Tongue (tissue), 2 donors: ENCODE data around the gene DLX2. TPM values are rescaled to one million over a fixed set of nuclear protein-coding genes. Genes with fewer than 3 reads are reported as not detected.

Source experiments
- DNase-seq: peaks from one replicate; pipeline ENCODE4 v3.0.0-alpha.2; 2015
- total RNA-seq: library from RNA; depleted of rRNA; stranded (reverse); fragments of >200 nt; gene quantifications from one replicate; pipeline ENCODE4 v1.2.3, GENCODE V29; 2014

DLX2 gene
- total RNA-seq, 1 donor from 2014 or later: 0.72 TPM

DNA sequence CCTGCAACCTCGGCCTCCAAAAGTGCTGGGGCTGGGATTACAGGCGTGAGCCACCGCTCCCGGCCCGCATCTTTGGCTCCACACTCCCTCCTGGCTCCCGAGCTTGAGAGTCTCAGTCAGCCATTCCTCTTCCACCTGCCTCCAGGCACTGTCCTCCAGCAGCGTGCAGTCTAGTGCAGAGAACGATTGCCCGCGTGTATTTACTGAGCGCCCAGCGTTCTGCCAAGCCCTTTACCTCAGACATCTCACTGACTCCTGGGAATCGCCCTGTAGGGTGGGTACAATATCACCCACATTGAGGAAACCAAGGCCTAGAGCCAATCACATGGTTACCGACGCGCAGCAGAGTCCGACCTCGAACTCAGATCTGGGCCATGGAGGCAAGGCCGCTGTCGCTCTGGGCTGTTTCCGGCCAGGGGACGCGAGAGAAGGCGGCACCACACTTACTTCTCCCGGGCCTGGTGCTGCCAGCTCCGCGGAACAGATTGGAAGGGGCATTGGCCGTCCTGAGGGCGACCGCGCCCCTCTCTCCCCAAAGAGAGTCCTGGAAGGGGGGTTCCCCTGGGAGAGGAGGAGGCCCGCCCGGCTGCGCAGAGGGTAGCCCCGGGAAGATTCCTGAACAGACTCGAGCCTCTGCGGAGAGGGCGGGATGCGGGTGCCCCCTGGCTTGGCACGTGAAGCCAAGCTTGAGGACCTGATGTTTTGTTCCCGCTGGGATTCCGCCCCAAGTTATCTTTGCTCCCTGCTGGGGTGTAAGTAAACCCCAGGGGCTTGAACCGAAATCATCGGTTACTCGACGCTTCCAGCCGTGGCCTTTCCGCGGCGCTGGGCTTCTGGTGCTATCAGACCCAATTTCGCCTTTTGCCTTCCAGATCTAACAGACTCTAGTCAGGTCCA is 5.2 kb upstream of the DLX2 start:
- no peak for DNase-seq

DNA sequence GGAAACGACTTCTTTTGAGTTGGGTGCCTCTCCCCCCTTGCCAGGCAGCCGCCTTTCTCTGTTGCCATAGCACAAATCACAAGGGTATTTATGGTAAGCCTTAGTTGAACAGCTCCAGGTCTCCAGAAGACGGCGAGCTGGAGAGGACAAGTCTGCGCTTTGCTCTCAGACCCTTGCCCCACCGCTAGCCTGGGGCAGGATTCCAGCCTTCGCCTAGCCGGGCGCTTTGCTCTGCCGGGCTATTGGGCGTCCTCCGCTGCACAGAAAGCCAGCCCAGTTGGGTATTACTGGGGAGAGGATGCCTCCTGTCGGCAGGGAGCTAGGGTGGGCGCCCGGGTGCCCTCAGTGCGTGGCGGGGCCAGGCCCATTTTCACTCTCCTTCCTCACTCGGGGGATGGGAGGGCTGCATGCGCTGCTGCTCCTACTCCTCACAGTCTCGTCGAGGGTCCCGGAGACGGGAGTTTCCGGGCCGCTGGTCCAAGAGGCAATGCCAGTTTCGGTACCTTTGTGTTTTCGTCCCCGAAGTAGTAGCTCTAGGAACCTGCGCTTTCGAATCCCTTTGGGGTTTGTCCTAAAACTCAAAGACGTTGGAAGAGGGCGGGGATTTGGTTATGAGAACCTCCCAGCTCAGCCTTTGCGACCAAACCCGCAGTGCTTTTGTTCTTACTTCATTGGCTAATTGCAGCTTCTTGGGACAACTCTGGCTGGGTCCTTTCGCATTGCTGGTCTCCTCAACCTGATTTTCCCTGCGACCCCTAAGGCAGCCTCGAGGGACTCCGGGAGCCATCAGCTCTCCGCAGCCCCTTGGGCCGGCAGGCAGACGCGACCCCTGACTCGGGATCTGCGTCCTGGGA is 3.6 kb upstream of the DLX2 start:
- peak; percentile 25 for DNase-seq

DNA sequence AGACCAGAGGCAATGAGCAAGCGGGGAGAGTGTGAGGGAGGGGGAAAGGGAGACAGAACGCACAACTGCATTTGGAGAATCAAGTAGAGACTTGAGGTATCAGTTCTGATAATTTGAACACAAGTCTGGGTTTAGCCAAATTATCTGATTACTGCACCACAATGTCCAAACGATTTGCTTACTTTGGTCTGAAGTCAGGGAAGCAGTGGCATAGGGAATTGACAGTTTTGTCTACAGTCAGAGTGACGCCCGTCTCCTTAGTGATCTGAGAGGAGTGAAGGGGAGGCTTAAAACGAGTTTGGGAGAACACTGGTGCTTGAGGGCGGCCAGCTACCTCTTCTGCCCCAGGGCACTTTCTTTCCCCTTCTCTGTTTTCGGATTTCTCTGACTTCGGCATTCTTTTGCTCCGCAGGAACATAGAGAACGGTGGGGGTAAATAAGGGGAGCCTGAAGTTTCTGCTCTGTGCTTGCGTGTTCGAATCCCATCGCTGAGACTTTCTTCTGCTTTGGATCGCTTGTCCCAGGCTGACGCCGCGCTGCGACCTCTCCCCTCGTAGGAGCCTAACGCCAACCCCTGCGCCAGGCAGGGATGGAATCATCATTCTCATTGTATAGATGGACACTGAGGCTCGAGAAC is 2.9 kb upstream of the DLX2 start:
- DNase-seq: peak; percentile 17

DNA sequence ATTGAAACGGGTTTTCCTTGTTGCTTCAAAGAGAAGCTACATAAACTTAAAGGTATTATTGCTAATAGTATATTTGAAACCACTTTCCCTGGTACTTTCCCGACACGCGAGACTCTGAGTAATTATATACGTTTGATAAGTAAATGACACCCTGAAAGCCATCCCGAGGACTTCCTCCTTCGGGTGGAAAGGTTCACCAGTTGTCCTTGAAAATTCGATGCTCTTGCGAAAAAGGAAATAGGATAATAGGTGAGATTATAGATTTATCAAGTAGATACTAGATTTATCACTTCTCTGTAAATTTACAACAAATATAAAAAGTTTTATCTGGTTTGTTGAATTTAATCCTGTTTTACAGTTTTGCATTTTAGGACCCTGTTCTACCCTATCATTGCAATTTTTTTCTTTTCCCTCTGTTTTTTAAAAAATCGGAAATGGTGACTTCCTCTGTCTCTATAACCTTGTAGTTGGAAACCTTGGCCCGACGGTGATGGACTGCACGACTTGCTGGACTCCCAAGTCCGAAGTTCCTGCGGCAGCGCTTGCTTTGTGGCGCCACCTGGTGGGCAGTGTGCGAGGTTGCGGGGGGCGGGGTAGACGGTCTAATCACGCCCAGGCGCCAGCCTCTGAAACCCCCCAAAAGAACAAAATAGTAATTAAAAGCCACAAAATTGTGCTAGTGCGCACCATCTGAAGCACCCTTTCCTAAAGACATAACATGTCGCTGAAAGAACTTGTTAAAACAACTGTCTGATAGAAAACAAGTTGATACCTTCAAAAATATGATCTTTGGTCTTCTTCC is 972 bp upstream of the DLX2 start:
- peak; percentile 93 for DNase-seq

DNA sequence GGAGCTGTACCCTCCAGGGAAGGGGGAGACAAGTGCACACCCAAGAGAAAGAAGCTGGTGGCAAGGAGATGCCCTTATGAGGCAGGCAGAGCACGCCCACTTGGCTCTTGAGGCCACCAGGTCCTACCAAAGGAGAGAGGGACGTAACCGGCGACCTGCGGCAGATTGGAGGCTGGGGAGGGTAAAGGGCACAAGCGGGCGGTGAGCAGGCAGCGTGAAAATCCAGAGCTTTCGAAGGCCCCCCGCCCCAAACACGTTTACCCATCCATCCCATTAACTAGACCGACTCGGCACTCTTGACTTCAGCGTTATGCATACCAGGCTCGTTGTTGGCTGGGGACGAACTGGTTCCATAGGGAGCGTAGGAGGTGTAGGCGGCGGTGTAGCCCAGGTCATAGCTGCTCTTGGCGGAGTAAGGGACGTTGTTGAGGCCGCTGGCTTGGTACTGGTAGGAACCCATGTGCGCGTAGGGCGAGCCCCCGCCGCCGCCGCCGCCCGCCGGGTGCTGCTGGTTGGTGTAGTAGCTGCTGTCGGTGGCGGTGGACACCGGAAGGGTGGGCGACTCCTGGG is 794 bp downstream of the DLX2 start:
- DNase-seq: peak; percentile 29

DNA sequence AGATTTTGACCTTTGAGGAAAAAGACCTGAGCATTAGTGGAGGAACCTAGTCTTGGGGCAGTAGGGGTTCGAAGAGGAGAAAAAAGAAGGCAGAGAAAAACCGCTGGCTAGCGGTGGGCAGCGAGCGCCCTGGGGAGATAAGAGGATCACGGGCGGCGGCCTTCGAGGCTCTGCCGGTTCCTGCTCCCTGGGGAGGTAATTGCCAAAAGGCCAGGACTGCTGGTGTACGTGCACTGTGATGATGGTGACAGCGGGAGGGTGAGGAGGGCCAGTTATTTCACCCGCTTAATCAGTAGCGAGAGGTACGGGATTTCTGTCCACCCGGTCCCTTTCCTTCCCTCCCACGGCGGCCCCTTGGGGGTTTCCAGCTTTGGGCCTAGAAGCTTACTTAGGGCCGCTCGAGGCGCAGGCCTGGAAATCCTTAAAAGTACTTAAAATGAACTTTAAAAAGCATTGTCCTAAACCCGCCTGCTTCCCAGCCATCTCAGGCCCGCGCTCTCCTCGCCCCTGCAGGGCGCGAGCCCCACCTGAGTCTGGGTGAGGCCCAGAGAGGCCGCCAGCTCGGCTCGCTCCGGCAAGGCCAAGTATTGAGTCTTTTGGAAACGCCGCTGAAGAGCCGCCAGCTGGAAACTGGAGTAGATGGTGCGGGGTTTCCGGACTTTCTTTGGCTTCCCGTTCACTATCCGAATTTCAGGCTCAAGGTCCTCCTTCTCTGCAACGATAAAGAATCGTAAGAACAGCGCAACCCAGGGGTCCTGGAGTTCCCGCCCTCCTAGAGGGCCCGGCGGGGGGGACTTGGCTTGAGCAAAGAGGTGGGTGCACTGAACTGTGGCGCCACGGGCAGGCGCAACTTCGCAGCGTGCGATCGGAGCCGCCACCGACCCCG is 1.5 kb downstream of the DLX2 start:
- DNase-seq: peak; percentile 42

DNA sequence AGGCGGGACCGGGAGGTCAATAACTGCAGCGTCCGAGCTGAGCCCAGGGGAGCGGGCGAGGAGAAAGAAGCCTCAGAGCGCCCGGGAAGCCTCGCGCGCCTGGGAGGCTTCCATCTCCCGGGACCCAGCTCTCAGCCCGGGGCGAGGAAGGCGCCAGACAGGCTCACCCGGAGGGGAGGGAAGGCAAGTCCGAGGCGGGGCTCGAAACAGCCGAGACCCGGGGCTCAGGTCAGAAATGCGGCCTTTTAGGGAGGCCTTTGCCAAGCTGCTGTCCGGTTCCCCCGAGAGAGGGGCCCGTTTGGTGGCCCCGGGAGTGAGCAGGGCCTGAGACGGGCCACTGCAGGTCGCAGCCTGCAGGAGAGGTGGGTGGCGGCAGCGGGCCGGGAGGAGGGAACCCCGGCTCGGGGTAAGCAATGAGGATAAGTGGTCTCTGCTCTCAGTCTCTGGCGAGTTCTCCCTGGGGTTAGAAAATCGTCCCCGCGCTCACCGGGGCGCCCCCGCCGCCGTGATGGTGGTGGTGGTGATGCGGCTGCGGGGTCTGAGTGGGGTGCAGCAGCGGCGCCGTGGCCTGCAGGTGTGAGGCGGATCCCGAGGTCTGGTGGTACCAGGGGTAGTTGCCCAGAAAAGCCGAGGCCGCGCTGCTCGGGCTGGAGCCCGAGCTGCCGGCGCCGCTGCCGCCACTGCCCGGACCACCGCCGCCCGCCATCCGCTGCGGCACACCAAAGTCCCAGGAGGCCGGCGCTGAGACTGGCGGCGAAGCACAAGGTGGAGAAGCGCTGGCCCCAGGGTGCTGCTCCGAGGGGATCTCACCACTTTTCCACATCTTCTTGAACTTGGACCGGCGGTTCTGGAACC is 2.4 kb downstream of the DLX2 start:
- DNase-seq: no peak

DNA sequence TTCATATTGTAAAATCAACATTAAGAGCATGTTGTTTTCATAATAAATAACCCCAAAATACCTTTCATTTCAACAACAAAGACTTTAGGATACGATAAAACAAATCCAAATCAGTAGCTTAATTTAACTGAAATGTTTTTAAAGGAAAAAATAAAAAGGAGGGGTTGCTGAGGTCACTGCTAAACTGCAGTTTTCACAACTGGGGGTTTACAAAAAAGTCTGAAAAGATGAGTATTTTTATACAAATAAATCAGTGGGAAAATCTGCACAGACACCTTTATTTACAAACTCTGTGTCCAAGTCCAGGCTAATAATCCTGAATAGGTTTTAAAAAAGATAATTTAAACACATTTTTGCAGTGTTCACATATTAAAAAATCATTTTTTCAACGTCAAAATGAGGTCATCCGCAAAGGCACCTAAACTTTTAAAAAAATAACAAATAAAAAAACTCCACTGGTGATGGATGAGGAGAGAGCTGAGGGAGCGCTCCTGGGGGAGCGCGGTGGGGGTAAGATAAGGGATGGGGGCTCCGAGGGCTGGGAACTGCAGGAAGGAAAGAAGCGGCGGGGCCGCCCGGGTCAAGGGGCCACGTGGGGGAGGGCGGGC is 3.1 kb downstream of the DLX2 start:
- no peak for DNase-seq

DNA sequence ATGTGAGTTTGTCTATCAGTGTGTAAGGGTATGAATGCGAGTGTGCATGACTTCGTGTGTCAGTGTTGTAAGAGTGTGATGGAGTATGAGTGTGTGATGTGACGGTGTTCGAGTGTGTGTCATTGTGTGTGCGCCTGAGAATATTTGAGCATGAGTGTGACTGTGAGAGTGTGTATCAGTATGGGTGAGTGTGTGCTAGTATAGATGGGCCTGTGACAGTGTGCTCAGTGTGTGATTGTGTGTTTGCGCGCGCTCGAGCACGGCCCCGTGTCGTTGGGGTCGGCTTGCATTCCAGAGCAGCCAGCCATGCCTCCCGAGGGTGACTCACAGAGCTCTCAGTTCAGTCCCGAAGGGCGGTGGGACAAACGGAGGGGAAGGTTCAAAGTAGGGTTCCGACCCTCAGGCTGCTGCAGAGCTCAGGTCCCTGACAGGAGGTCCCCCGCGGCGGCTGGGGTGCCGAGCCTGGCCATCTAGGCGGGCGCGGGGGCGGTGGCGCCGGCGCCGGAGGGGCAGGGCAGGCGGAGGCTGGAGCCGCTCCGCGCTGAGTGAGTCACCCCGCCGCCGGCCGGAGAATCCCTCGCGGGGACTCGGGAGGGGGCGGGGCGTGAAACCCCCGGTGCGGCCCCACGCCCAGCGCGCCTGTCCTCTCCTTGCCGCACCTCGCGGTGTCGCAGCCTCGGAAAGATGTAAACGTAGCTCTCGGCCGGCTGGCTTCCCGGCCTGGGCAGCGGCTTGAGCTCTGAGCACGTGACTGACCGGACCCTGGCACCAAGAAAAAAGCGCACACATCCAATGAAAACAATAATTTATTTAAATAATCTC is 3.8 kb downstream of the DLX2 start:
- DNase-seq: peak; percentile 53

DNA sequence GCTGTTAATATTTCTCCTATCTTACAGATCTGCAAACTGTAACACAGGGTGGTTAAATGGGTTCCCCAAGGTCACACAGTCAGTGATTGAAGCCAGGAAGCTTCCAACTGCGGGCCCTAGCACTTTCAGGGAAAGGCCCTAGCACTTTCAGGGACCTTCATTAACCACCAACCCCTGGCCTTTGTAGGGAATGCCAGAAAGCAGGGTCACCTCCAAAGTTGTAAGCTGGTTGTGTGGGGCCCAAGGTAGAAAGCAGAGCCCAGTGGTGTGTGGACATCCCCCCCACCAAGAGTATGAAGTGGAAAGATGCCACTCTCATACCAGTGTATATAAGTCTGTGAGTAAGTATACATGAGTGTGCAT is 4.4 kb downstream of the DLX2 start:
- DNase-seq: no peak

DNA sequence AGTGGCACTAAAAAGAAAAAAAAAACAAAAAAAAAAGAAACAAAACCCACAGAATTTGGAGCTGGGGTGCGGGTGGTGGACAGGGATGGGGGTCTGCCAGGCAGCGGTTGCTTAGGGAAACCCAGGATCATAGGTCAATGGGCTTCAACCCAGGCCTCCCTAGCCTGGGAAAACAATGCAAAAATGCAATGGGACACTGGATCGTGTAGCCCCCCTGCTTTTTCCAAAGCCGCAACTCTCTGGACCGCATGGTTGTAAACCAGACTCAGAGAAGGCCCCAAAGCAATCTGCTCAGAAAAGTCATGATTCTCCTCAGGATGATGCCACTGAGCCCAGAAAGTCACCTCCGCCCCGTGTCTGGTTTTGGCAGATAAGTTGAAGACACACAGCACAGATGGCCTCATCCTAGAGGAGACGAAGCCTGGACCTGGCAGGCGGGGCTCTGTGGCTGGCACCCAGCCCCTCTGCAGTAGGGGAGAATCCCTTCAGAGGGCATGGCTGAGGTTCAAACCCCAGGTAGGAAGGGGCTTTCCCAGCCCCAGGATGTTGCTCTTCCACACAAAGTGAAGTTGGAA is 5.1 kb downstream of the DLX2 start:
- peak; percentile 18 for DNase-seq

DNA sequence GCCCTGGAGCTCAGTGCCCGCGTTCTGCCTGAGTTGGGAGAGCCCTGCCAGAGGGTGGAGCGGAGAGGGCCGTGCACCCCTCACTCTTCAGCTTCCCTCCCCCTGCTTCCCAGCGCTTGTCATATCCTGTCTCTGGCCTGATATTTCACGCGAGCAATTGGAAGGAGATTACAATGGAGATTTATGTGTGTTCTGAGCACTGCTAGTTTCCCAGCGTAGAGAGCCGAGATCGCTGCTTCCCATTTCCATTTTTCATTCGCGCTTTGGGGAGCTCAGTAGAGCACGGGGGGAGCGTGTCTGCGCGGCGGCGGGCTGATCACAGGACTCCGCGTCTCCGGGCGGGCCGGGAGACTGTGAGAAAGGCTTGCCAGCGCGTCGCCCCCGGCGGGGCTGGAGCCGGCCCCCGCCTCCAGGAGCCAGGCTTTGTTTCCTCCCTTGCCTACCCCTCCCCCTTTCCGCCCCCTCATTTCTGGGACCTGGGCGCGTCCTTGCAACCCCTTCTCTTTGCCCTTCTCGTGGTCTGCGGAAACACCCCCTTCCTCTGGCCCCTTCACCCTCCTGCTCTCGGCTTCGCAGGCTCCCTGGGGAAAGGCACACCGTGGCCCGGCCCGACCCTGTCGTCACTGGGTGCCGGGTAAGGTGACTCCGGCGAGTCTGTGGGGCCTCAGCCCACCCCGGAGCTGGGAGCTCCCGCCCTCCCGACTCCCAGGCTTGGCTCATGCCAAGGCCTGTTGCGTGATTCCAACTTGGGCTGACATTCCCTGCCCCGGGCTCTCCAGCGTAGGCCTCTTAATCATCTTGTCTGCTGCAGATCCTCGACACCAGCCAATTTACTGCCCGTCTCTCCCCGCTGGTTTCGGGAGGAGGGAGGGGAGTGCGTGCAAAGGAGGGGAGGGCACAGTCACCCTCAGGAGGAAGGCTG is 5.8 kb downstream of the DLX2 start:
- peak; percentile 59 for DNase-seq

DNA sequence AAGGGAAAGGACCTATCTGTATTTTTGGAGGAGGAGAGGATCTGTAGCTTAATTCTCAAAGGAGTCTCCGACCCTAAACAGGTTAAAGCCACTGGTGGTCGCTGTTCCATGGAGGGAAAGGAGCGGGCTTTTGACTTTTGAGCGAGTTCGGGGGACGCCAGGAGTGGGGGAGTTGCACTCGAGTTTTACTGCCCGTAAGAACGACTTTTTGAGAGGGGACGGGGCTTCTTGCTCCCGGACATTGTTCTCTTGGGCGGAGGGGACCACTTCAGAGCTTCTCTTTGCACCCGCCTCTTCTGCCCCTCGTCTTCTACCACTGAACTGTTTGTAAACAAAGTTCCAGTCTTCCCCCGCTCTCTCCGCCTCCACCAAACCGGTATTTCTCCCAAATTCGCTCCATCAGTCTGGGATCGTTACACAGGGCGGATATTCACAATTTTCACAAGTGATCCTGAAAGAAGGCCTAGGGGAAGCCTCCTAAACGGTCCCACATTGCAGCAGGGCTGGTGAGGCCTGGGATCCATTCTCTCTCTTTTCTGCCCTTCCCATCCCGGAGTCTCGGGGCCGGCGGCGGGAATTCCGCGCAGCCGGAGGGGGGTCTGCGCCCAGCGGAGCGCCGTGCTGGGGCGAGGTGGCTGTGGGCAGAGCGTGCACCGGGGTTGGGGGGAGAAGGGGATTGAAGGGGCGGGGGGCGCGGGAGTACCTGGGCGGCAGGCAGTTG is 6.6 kb downstream of the DLX2 start:
- peak; percentile 54 for DNase-seq

DNA sequence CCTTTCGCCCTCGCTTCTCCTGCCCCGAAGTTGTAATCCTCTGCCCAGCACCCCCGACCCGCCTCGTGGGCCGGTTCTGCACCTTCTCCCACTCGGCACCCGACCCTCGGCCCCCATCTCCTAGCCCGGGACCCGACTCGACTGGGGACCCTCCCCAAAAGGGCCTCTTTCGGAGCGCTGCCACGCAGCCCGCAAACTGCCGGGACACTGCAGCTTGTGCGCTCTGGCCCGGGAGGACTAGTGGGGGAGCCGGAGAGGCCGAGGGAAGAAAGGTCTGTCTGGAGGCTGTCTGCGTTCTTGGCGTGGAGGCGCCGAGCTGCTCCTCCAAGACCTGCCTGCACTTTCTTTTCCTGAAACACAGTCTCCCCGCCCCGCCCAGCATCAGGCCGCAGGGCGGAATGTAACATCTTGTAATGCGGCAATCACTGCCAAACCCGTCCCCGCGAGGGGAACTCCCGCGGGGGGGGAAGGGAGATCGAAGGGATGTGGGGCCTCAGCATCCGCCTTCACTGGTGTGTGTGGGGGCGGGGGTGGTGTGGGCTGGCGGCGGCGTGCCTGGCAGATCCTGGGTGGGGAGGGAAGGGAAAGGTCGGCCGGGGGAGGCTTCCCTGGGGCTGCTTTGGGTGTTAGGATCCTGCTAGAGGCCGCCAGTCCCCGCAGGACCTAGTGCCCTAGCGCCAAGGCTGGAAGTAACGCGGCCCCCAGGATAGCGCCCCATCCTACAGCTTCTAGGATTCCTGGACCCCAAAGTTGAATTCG is 7.4 kb downstream of the DLX2 start:
- DNase-seq: peak; percentile 84
